A549 (cell line): ENCODE data around the gene P2RY14. TPM values are rescaled to one million over a fixed set of nuclear protein-coding genes. Genes with fewer than 3 reads are reported as not detected.

ENCODE experiments used
- ATAC-seq, 2 experiments: fragments of 200-7000 bp in 1 of 2; fragments of >200 bp in 1 of 2; cut with Nextera tagmentation in 1 of 2; cut with Tn5 transposase in 1 of 2; 3 replicates each; pipeline versions ENCODE4 v1.8.0 to v1.9.1; 2018 to 2020; ENCODE audit warnings: mild to moderate bottlenecking in 1 of 2, moderate library complexity in 1 of 2
- CTCF ChIA-PET: fragments of 300-600 bp; sonication (Branson Sonifier 250); formaldehyde crosslinking; extraction: SDS; loops from one replicate; lab custom pipeline; 2021; ENCODE audit warnings: antibody characterized with exemption, inconsistent platforms; lab: Yijun Ruan, JAX
- POLR2A ChIA-PET: fragments of 350-600 bp; formaldehyde crosslinking; extraction: SDS; loops from one replicate; lab custom pipeline; 2021; ENCODE audit warnings: antibody characterized with exemption, inconsistent platforms; lab: Yijun Ruan, JAX
- DNase-seq, 2 experiments: peaks; one replicate each; pipeline versions ENCODE4 v3.0.0 to v3.0.0-alpha.2; 2011 to 2016; ENCODE audit warnings: low read depth in 1 of 2, low spot score in 1 of 2
- FAIRE-seq: peaks from 2 replicates; lab custom pipeline; 2011; peaks lifted over from hg19 to GRCh38; lab: Jason Lieb, UNC
- H3K27ac ChIP-seq, 2 experiments: fragments of >200 bp; sonication (Bioruptor Twin); formaldehyde crosslinking; 3 replicates each; pipeline ENCODE4 v1.5.1; 2016 to 2017
- H3K4me1 ChIP-seq: fragments of >200 bp; sonication (Bioruptor Twin); formaldehyde crosslinking; 3 replicates; pipeline ENCODE4 v1.6.1; 2016
- H3K4me2 ChIP-seq: fragments of >200 bp; sonication (Bioruptor Twin); formaldehyde crosslinking; 3 replicates; pipeline ENCODE4 v1.6.1; 2016
- H3K4me3 ChIP-seq: fragments of >200 bp; sonication (Bioruptor Twin); formaldehyde crosslinking; 3 replicates; pipeline ENCODE4 v1.5.1; 2016
- H3K9me3 ChIP-seq: fragments of >200 bp; sonication (Bioruptor Twin); formaldehyde crosslinking; 3 replicates; pipeline ENCODE4 v1.6.1; 2016
- CBX2 ChIP-seq: fragments of 200-600 bp; sonication (generic); IDR thresholded peaks from 2 replicates; pipeline ENCODE4 v1.6.1; 2016; ENCODE audit warnings: low read depth, mild to moderate bottlenecking, borderline replicate concordance
- CBX8 ChIP-seq: fragments of 200-600 bp; sonication (generic); IDR thresholded peaks from 2 replicates; pipeline ENCODE4 v1.6.1; 2016
- GATA3 ChIP-seq: IDR thresholded peaks from 2 replicates; pipeline ENCODE4 v1.6.1; 2012; ENCODE audit warnings: borderline replicate concordance
- HOXB5 ChIP-seq: fragments of 250-450 bp; sonication (Bioruptor Pico); IDR thresholded peaks from 2 replicates; pipeline ENCODE4 v1.5.0; 2020; ENCODE audit warnings: mild to moderate bottlenecking, moderate library complexity
- KDM5A ChIP-seq: fragments of 200-600 bp; sonication (generic); IDR thresholded peaks from 2 replicates; pipeline ENCODE4 v1.6.1; 2016; ENCODE audit warnings: antibody characterized with exemption, mild to moderate bottlenecking
- MAFK ChIP-seq: fragments of 450-650 bp; IDR thresholded peaks from 2 replicates; pipeline ENCODE4 v1.6.1; 2014; ENCODE audit not compliant: partially characterized antibody
- MAZ ChIP-seq: fragments of 150-350 bp; IDR thresholded peaks from 2 replicates; pipeline ENCODE4 v1.6.1; 2014; ENCODE audit warnings: antibody characterized with exemption, low read depth, low read length, borderline replicate concordance
- MYC ChIP-seq: IDR thresholded peaks from 2 replicates; pipeline ENCODE4 v1.6.1; 2012; ENCODE audit warnings: mild to moderate bottlenecking, inconsistent platforms, low read length, improper control_type of control experiment, borderline replicate concordance
- NFE2L2 ChIP-seq: fragments of 150-350 bp; conservative IDR thresholded peaks from 2 replicates; pipeline ENCODE4 v1.6.1; 2014; ENCODE audit warnings: low read length
- NPAS2 ChIP-seq: fragments of 250-450 bp; sonication (Bioruptor Pico); IDR thresholded peaks from 2 replicates; pipeline ENCODE4 v1.8.0; 2022; ENCODE audit warnings: mild to moderate bottlenecking, moderate library complexity, borderline replicate concordance
- NR3C1 ChIP-seq: fragments of >200 bp; sonication (Bioruptor Twin); formaldehyde crosslinking; IDR thresholded peaks from 3 replicates; pipeline ENCODE4 v1.6.1; 2017
- POLR2AphosphoS2 ChIP-seq: conservative IDR thresholded peaks from 2 replicates; pipeline ENCODE4 v1.6.1; 2012; ENCODE audit warnings: low read length, improper control_type of control experiment, inconsistent platforms
- RARB ChIP-seq: fragments of 250-450 bp; sonication (Bioruptor Pico); IDR thresholded peaks from 2 replicates; pipeline ENCODE4 v1.8.0; 2021; ENCODE audit warnings: mild to moderate bottlenecking, moderate library complexity
- RFX5 ChIP-seq: fragments of 450-650 bp; IDR thresholded peaks from 2 replicates; pipeline ENCODE4 v1.7.1; 2014; ENCODE audit warnings: antibody characterized with exemption, mild to moderate bottlenecking, moderate library complexity
- SREBF2 ChIP-seq: fragments of 450-650 bp; IDR thresholded peaks from 2 replicates; pipeline ENCODE4 v1.6.1; 2014; ENCODE audit warnings: mild to moderate bottlenecking, moderate library complexity
- ZC3H11A ChIP-seq: fragments of 450-650 bp; IDR thresholded peaks from 2 replicates; pipeline ENCODE4 v1.6.1; 2014; ENCODE audit warnings: antibody characterized with exemption, mild to moderate bottlenecking
- ZNF302 ChIP-seq: fragments of 250-450 bp; sonication (Bioruptor Pico); IDR thresholded peaks from 2 replicates; pipeline ENCODE4 v1.9.0; 2021; ENCODE audit warnings: inconsistent platforms, mild to moderate bottlenecking, moderate library complexity
- WGBS: methylation state at CpG from one replicate; pipeline ENCODE4 v1.1.6; 2017; ENCODE audit errors: missing lambda C conversion rate; 5-methylcytosine and 5-hydroxymethylcytosine counted together
- polyA plus RNA-seq, 4 experiments: library from polyadenylated mRNA; depleted of rRNA in 3 of 4; stranded (reverse); fragments of >200 nt; fragmentation: RNase III in 1 of 4; extraction: RNeasy Plus Mini Kit Qiagen cat#74134 plus additional on column Dnase treatment in 1 of 4; gene quantifications; 2 replicates in 3 of 4; 3 replicates in 1 of 4; pipeline ENCODE4 v1.2.3, GENCODE V29; 2011 to 2017
- TF ChIP-seq, protein P1 (sequence below): fragments of >200 bp; sonication (Bioruptor Twin); formaldehyde crosslinking; IDR thresholded peaks from 2 replicates; pipeline ENCODE4 v1.6.1; 2016
- TF ChIP-seq, protein P2 (sequence below): IDR thresholded peaks from 2 replicates; pipeline ENCODE4 v1.6.1; 2012; ENCODE audit warnings: low read depth, borderline replicate concordance
- TF ChIP-seq, protein P3 (sequence below): fragments of 450-650 bp; IDR thresholded peaks from 2 replicates; pipeline ENCODE4 v1.6.1; 2014; ENCODE audit warnings: antibody characterized with exemption
- TF ChIP-seq, protein P4 (sequence below): IDR thresholded peaks from 2 replicates; pipeline ENCODE4 v1.6.1; 2012
- TF ChIP-seq, protein P5 (sequence below): fragments of 200-600 bp; sonication (generic); IDR thresholded peaks from 2 replicates; pipeline ENCODE4 v1.6.1; 2016; ENCODE audit warnings: antibody characterized with exemption, mild to moderate bottlenecking, moderate library complexity

The P2RY14 gene
- polyA plus RNA-seq, 2 of the 4 experiments (the other 2 are of a cell fraction), result not detected

DNA sequence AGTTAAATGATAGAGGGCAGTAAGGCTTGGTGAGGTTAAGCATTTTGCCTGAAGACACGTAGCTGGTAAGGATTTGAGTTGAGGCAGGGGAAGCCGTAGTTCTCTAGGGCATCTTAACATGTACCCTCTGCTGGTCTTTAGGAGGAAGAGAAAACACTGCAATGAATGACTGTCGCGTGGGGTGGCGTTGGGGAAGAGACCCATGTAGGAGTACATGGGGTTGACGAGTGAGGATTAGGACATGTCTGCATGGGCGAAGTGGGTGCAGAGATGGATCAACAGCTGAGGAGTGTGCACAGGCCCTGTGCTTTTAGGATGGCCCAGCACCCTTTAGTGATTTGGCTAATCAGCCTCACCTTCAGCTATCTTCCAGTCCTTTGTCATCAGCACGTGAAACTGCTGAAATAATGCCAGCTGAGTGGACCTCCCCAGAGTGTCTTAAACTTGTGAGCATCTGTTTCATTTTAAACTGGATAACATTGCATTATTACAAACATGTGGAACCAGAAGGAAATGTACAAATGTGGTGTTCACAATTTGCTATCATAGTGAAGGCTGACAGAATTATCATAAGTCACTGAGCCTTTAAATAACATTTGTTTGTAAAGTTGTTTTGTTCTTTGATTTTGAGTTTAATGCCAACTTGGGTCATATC lies 15.3 kb downstream of the P2RY14 start (continued):
- TF ChIP-seq HOXB5 (CRISPR knock-in tag), result no peak
- no peak for TF ChIP-seq MAZ
- no peak for TF ChIP-seq CBX8
- no peak for TF ChIP-seq ZNF302
- TF ChIP-seq, protein P1, sequence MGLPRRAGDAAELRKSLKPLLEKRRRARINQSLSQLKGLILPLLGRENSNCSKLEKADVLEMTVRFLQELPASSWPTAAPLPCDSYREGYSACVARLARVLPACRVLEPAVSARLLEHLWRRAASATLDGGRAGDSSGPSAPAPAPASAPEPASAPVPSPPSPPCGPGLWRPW, result no peak

DNA sequence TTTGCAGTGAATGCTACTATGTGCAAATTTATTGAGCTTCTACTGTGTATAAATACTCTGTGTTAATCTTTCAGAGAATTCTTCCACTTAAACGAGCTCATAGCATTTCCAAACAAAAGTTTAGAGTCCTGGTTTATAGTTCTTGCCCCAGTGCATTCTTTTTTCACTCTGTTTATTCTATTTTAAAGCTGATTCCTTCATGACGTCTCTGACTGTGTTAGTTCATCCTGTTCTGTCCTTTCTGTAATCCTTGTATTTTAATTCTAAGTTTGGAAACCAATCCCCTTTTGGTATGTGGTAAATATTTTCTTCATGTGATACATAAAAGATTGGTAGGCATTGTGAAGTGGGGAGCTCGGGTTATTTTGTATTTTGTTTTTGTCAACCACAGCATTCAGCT lies 18.7 kb downstream of the P2RY14 start:
- ATAC-seq (no peak), FAIRE-seq (no peak), DNase-seq (no peak)
- no peak overlapping the region for H3K4me3 ChIP-seq
- POLR2A ChIA-PET, result no interaction called here
- TF ChIP-seq MYC, result no peak
- TF ChIP-seq, protein P2, sequence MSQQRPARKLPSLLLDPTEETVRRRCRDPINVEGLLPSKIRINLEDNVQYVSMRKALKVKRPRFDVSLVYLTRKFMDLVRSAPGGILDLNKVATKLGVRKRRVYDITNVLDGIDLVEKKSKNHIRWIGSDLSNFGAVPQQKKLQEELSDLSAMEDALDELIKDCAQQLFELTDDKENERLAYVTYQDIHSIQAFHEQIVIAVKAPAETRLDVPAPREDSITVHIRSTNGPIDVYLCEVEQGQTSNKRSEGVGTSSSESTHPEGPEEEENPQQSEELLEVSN, result no peak
- no peak for TF ChIP-seq KDM5A
- no peak for TF ChIP-seq RARB (CRISPR knock-in tag)
- no peak for TF ChIP-seq ZC3H11A
- no peak for TF ChIP-seq RFX5
- TF ChIP-seq NPAS2 (CRISPR knock-in tag), result no peak
- no peak for TF ChIP-seq POLR2AphosphoS2
- TF ChIP-seq CBX2, result no peak
- no peak for TF ChIP-seq CBX8
- WGBS, result 43% methylated on average over 3 of the region's 3 CpGs
- no peak overlapping the region for H3K27ac ChIP-seq
- no peaks in the 10 kb centered on the region for H3K4me1 ChIP-seq
- H3K4me2 ChIP-seq, result no peak overlapping the region
- no peaks in the 10 kb centered on the region for H3K9me3 ChIP-seq
- CTCF ChIA-PET, result interaction anchor here (1.4 to 2.0 kb wide), 4 partner anchors 23 to 114 kb away, joined by 4 to 7 read pairs (median 6); no protein-coding TSS in a partner anchor

DNA sequence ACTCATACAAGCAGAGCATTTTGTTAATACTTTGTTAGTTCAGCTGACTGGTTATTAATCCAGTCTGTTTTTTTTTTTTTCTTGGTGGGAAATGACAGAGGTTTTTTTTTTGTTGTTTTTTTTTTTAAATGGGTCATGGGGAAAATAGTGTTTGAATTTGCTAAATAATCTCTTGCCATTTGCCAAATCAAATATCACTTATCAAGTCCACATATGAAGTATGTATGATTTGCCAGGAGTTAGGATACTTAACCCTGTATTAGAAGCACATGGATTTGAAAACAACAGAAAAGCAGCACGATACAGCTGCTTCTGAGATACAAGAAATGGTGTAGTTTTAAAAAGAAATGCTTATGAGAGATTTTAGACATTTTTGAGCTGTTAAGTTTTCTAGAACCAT lies 21.6 kb downstream of the P2RY14 start:
- Histone ChIP-seq H3K27ac (no peak overlapping the region), H3K4me3 (no peak overlapping the region), H3K4me1 (no peaks in the 10 kb centered on the region), H3K4me2 (no peak overlapping the region), H3K9me3 (no peaks in the 10 kb centered on the region)
- no peak for ATAC-seq
- no peak for TF ChIP-seq NFE2L2
- TF ChIP-seq, protein P3, sequence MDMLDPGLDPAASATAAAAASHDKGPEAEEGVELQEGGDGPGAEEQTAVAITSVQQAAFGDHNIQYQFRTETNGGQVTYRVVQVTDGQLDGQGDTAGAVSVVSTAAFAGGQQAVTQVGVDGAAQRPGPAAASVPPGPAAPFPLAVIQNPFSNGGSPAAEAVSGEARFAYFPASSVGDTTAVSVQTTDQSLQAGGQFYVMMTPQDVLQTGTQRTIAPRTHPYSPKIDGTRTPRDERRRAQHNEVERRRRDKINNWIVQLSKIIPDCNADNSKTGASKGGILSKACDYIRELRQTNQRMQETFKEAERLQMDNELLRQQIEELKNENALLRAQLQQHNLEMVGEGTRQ, result no peak
- TF ChIP-seq, protein P4, sequence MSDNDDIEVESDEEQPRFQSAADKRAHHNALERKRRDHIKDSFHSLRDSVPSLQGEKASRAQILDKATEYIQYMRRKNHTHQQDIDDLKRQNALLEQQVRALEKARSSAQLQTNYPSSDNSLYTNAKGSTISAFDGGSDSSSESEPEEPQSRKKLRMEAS, result no peak
- TF ChIP-seq, protein P5, sequence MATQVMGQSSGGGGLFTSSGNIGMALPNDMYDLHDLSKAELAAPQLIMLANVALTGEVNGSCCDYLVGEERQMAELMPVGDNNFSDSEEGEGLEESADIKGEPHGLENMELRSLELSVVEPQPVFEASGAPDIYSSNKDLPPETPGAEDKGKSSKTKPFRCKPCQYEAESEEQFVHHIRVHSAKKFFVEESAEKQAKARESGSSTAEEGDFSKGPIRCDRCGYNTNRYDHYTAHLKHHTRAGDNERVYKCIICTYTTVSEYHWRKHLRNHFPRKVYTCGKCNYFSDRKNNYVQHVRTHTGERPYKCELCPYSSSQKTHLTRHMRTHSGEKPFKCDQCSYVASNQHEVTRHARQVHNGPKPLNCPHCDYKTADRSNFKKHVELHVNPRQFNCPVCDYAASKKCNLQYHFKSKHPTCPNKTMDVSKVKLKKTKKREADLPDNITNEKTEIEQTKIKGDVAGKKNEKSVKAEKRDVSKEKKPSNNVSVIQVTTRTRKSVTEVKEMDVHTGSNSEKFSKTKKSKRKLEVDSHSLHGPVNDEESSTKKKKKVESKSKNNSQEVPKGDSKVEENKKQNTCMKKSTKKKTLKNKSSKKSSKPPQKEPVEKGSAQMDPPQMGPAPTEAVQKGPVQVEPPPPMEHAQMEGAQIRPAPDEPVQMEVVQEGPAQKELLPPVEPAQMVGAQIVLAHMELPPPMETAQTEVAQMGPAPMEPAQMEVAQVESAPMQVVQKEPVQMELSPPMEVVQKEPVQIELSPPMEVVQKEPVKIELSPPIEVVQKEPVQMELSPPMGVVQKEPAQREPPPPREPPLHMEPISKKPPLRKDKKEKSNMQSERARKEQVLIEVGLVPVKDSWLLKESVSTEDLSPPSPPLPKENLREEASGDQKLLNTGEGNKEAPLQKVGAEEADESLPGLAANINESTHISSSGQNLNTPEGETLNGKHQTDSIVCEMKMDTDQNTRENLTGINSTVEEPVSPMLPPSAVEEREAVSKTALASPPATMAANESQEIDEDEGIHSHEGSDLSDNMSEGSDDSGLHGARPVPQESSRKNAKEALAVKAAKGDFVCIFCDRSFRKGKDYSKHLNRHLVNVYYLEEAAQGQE, result no peak
- TF ChIP-seq GATA3, result no peak
- no peak for TF ChIP-seq MAFK
- TF ChIP-seq SREBF2, result no peak
- no peak for TF ChIP-seq NR3C1
- DNase-seq, result no peak
- 65% methylated on average over 1 of the region's 1 CpG for WGBS
- FAIRE-seq, result no peak
- POLR2A ChIA-PET, result no interaction called here
- CTCF ChIA-PET, result interaction anchor here (0.7 to 2.4 kb wide), 8 partner anchors 23 to 88 kb away, joined by 3 to 9 read pairs (median 5); no protein-coding TSS in a partner anchor
